NB4 (cell line): ENCODE measurements around the gene SELP.

Experiments
- DNase-seq: peaks from one replicate; pipeline ENCODE4 v3.0.0; 2010; ENCODE audit warnings: low read depth
- H3K4me3 ChIP-seq: one replicate; pipeline ENCODE4 v1.5.1; 2011; ENCODE audit warnings: mild to moderate bottlenecking, low read depth, low read length, moderate library complexity
- MYC ChIP-seq: IDR thresholded peaks from 2 replicates; pipeline ENCODE4 v1.6.1; 2011; ENCODE audit warnings: low read depth, low read length
- POLR2A ChIP-seq: IDR thresholded peaks from 2 replicates; pipeline ENCODE4 v1.6.1; 2011; ENCODE audit warnings: mild to moderate bottlenecking; ENCODE audit not compliant: insufficient read length; ENCODE audit errors: extremely low read depth
- TF ChIP-seq, protein P1 (sequence below): IDR thresholded peaks from 2 replicates; pipeline ENCODE4 v1.6.1; 2011; ENCODE audit warnings: low read depth, low read length
- TF ChIP-seq, protein P2 (sequence below): IDR thresholded peaks from one replicate; pipeline ENCODE4 v1.5.1; 2012; ENCODE audit warnings: low read depth, low read length

The SELP gene

DNA sequence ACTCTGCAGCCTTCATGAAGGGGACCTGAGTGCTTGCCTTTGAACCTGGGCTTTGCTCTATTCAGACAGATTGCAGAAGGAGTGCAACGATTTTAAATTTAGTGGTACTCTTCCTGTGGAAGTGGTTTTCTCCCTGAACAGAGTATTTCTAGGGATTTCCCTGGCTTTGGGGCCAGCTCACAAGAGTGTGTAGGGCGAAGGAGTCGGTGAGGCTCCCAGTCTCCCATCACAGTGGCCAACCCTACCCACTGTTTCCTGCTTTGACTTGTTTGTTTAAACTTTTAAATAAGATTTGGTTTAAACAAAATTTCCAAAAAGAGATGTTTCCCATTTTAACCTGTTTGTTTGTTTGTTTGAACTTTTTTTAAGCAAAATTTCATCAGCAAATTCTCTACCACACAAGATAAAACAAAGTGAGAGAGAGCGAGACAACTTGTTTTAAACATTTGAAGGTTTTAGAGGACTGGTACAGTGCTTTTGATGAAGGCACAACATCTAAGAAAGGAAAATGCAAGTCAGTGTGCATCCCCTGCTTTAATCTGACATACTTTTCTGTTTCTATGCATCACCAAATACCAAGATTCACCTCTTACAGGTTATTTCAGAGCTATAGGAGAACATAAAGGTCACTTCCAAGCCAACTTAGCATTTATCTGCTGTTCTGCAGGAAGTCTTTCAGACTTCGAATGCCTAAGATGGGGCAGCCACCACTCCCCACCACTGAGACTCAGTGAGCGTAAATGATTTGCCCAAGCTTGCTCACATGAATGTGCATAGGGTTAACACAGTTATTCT lies 6.6 kb downstream of the SELP start:
- no peak overlapping the region for H3K4me3 ChIP-seq
- TF ChIP-seq POLR2A, result no peak
- TF ChIP-seq, protein P1, sequence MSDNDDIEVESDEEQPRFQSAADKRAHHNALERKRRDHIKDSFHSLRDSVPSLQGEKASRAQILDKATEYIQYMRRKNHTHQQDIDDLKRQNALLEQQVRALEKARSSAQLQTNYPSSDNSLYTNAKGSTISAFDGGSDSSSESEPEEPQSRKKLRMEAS, result no peak
- no peak for TF ChIP-seq MYC
- TF ChIP-seq, protein P2, sequence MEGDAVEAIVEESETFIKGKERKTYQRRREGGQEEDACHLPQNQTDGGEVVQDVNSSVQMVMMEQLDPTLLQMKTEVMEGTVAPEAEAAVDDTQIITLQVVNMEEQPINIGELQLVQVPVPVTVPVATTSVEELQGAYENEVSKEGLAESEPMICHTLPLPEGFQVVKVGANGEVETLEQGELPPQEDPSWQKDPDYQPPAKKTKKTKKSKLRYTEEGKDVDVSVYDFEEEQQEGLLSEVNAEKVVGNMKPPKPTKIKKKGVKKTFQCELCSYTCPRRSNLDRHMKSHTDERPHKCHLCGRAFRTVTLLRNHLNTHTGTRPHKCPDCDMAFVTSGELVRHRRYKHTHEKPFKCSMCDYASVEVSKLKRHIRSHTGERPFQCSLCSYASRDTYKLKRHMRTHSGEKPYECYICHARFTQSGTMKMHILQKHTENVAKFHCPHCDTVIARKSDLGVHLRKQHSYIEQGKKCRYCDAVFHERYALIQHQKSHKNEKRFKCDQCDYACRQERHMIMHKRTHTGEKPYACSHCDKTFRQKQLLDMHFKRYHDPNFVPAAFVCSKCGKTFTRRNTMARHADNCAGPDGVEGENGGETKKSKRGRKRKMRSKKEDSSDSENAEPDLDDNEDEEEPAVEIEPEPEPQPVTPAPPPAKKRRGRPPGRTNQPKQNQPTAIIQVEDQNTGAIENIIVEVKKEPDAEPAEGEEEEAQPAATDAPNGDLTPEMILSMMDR, result no peak
- DNase-seq, result no peak

DNA sequence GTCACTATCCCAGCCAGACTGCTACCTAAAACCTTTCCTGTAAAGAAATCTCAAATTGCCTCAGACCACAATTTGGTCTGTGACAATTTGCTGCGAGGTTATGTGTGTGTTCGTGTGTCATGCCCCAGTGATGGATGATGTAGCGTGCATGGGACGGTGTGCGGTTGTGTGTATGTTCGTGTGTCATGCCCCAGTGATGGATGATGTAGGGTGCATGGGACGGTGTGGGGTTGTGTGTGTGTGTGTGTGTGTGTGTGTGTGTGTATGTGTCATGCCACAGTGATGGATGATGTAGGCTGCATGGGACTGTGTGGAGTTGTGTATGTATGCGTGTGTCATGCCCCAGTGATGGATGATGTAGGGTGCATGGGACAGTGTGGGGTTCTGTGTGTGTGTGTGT lies 9.4 kb downstream of the SELP start:
- no peak overlapping the region for H3K4me3 ChIP-seq
- no peak for DNase-seq
- TF ChIP-seq, protein P2, result no peak
- TF ChIP-seq POLR2A, result no peak
- TF ChIP-seq MYC, result no peak
- TF ChIP-seq, protein P1, result no peak

DNA sequence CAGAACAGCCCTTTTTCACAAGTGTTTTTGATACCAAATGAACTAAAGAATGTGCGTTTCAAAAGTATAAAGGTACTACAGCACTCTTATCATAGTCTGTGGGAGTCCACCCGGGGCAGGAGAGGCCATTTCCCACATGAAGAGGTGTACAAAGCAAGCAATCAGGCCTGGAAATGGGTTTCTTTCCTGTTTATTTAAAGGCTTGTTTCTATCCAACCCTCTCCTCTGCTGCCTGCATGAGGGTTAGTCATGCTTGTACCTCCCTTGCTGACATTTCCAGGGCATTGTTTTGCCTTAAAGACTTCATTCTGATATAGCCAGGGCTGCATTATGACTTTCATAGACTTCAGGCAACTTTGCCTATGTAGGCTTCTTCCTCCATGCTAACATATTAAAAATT lies 11.6 kb downstream of the SELP start:
- H3K4me3 ChIP-seq, result no peak overlapping the region
- DNase-seq, result no peak
- TF ChIP-seq, protein P1, result no peak
- TF ChIP-seq, protein P2, result no peak
- no peak for TF ChIP-seq POLR2A
- no peak for TF ChIP-seq MYC

DNA sequence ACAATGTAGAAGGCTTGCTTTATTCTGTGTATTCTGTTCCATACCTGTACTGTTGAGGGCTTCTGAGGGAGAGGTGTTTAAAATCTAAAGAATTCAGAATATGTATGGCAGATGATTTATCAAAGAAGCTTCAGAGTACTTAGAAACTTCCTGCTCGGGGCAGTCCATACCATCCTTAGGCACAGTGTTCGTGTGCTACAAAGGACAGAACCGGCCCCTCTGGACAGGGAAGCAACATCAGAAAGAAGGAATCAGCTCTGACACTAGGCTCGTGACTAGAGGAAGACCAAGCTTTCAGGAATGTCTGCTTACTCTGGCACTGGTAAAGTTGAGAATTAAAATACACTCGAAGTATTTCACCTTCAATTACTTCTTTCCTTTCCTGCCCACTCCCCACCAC lies 14.1 kb downstream of the SELP start:
- no peak for DNase-seq
- no peak overlapping the region for H3K4me3 ChIP-seq
- TF ChIP-seq, protein P1, result no peak
- TF ChIP-seq POLR2A (no peak), MYC (no peak)
- TF ChIP-seq, protein P2, result no peak

DNA sequence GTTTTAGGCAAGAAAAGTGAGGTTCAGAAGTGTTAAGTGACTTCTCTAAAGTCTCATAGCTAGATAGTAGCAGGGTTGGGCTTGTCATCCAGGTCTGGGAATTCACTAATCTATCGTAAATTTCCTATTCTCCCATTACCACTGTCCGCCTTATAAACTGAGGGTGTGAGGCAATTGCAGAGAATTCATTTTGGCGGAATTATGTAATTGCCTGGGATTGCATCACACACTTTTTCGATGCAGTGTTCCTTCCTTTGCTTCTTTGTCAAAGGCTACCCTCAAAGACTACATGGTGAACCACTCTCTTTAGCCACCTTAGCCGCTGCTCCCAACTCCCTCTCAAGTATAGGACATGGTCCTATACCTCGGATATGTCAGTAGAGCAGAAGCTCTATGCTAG lies 19.1 kb downstream of the SELP start:
- TF ChIP-seq, protein P1, result no peak
- TF ChIP-seq MYC, result no peak
- TF ChIP-seq POLR2A, result no peak
- TF ChIP-seq, protein P2, result no peak
- peak; percentile 43 for DNase-seq
- no peak overlapping the region for H3K4me3 ChIP-seq
